Transverse colon (tissue), 4 donors: ENCODE measurements around the gene SOX12. TPM values are rescaled to one million over a fixed set of nuclear protein-coding genes. Genes with fewer than 3 reads are reported as not detected.
A peak's percentile ranks its signal among the peaks of the same experiment; 100 is the strongest.

Source experiments
- DNase-seq: peaks from one replicate; pipeline ENCODE4 v3.0.0-alpha.2; 2019
- H3K27ac ChIP-seq, 4 donors: fragments of 200-600 bp; sonication (generic); 2 replicates each; pipeline ENCODE4 v1.5.1; 2016 to 2018; ENCODE audit warnings: inconsistent platforms in 4 of 4
- H3K27me3 ChIP-seq: fragments of 200-600 bp; sonication (generic); 2 replicates; pipeline ENCODE4 v1.5.1; 2017; ENCODE audit warnings: inconsistent platforms
- H3K36me3 ChIP-seq, 4 donors: fragments of 200-600 bp; sonication (generic); 2 replicates each; pipeline ENCODE4 v1.5.1; 2017 to 2019; ENCODE audit warnings: inconsistent platforms in 4 of 4
- H3K4me1 ChIP-seq, 4 donors: fragments of 200-600 bp; sonication (generic); 2 replicates each; pipeline ENCODE4 v1.5.1; 2017 to 2020; ENCODE audit warnings: inconsistent platforms in 4 of 4
- H3K4me3 ChIP-seq, 4 donors: fragments of 200-600 bp; sonication (generic); 1 replicate in 1 of 4; 2 replicates in 3 of 4; pipeline versions ENCODE4 v1.5.1 to v1.6.1; 2017 to 2019; ENCODE audit warnings: inconsistent platforms in 4 of 4
- H3K9me3 ChIP-seq, 2 donors: fragments of 200-600 bp; sonication (generic); 2 replicates each; pipeline ENCODE4 v1.5.1; 2017 to 2019; ENCODE audit warnings: inconsistent platforms in 2 of 2
- EP300 ChIP-seq: sonication (generic); formaldehyde crosslinking; IDR thresholded peaks from one replicate; pipeline ENCODE4 v1.6.1; 2017; ENCODE audit warnings: antibody characterized with exemption, low read depth
- POLR2A ChIP-seq: fragments of 450-650 bp; IDR thresholded peaks from one replicate; pipeline ENCODE4 v1.6.1; 2016; ENCODE audit warnings: antibody characterized with exemption, mild to moderate bottlenecking, moderate library complexity
- POLR2AphosphoS5 ChIP-seq, 3 donors: sonication (generic); formaldehyde crosslinking; IDR thresholded peaks; one replicate each; pipeline ENCODE4 v1.6.1; 2016; ENCODE audit warnings: antibody characterized with exemption in 3 of 3
- WGBS, 2 donors: methylation state at CpG; one replicate each; pipeline ENCODE4 v1.1.5; 2018; ENCODE audit warnings: low coverage in 1 of 2; 5-methylcytosine and 5-hydroxymethylcytosine counted together
- in situ Hi-C, 4 donors: fragments of 200-750 bp; cut with MboI; loops; one replicate each; pipeline versions ENCODE4 v1.15.0 to v1.15.1; 2017; ENCODE audit warnings: low sequenced_read_pairs in 3 of 4, low pct_ligation_motif_present in 1 of 4, low pct_unique_long_range_greater_than_20kb in 1 of 4
- intact Hi-C: fragments of 100-400 bp; cut with DNase I; formaldehyde crosslinking; loops from one replicate; pipeline ENCODE4 v1.15.1; 2023; ENCODE audit warnings: low total_unique reads
- total RNA-seq, 4 donors: library from RNA; depleted of rRNA; stranded (reverse); fragments of >200 nt; gene quantifications; one replicate each; pipeline ENCODE4 v1.1.0, GENCODE V29; 2016
- TF ChIP-seq, protein P1 (sequence below), 5 experiments: fragments of 200-600 bp in 3 of 5; fragments of 450-650 bp in 2 of 5; sonication (generic) in 3 of 5; IDR thresholded peaks; 1 replicate in 2 of 5; 2 replicates in 3 of 5; pipeline ENCODE4 v1.5.1; 2016 to 2017; ENCODE audit warnings: antibody characterized with exemption in 5 of 5, inconsistent platforms in 3 of 5, mild to moderate bottlenecking in 2 of 5, moderate library complexity in 1 of 5

SOX12 gene
- total RNA-seq, 4 donors from 2014 or later = 2.0 to 5.0 (median 3.5) TPM

- H3K27ac ChIP-seq = no peak overlapping the region
- DNase-seq = no peak
- peaks cover 0 to 13% (median 0%) of the 10 kb centered on the region in 4 donors for H3K4me1 ChIP-seq
- WGBS, 2 donors = 76 to 86% methylated on average over 5 of the region's 5 CpGs
- H3K9me3 ChIP-seq = no peaks in the 10 kb centered on the region
- in situ Hi-C loops (no loop called here), intact Hi-C loops (no loop called here)
- no peak overlapping the region for H3K4me3 ChIP-seq
- H3K27me3 ChIP-seq = no peaks in the 10 kb centered on the region
- TF ChIP-seq POLR2A (no peak), POLR2AphosphoS5 (IDR thresholded peaks at IDR 0.05) (no peak), EP300 (no peak)
- TF ChIP-seq, protein P1, sequence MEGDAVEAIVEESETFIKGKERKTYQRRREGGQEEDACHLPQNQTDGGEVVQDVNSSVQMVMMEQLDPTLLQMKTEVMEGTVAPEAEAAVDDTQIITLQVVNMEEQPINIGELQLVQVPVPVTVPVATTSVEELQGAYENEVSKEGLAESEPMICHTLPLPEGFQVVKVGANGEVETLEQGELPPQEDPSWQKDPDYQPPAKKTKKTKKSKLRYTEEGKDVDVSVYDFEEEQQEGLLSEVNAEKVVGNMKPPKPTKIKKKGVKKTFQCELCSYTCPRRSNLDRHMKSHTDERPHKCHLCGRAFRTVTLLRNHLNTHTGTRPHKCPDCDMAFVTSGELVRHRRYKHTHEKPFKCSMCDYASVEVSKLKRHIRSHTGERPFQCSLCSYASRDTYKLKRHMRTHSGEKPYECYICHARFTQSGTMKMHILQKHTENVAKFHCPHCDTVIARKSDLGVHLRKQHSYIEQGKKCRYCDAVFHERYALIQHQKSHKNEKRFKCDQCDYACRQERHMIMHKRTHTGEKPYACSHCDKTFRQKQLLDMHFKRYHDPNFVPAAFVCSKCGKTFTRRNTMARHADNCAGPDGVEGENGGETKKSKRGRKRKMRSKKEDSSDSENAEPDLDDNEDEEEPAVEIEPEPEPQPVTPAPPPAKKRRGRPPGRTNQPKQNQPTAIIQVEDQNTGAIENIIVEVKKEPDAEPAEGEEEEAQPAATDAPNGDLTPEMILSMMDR (IDR thresholded peaks at IDR 0.05) = no peak
- H3K36me3 ChIP-seq = no peaks in the 10 kb centered on the region
Observed at GRCh38 chr20:313402-313801, 11.9 kb upstream of the SOX12 start.

DNA sequence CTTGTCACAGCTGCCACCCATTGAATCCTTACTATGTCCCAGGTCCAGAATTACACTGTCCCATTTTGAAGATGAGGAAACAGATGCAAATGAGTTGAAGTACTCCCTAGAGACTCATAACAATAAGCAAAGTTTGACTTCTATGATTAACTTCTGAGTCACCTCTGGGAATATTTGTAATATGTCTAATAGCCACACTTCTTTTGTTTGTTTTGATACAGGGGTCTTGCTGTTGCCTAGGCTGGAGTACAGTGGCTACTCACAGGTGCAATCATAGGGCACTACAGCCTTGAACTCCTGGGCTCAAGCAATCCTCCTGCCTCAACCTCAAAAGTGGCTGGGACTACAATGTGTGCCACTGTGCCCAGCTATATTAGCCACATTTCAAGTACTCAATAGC is 11.4 kb upstream of the SOX12 start:
- H3K4me3 ChIP-seq = no peak overlapping the region

GRCh38 chr20:316316-317068 is 8.9 kb upstream of the SOX12 start:
- 94% methylated on average over 2 of the region's 2 CpGs; no CpG with 5 or more reads in 1 of the 2 donors for WGBS, 2 donors
- in situ Hi-C loops (no loop called here), intact Hi-C loops (no loop called here)
- Histone ChIP-seq H3K27ac (no peak overlapping the region), H3K27me3 (no peaks in the 10 kb centered on the region), H3K4me3 (no peak overlapping the region), H3K4me1 (no peaks in the 10 kb centered on the region), H3K36me3 (no peaks in the 10 kb centered on the region), H3K9me3 (no peaks in the 10 kb centered on the region)
- no peak for DNase-seq
- TF ChIP-seq, protein P1 (IDR thresholded peaks at IDR 0.05) = no peak
- TF ChIP-seq EP300 (no peak), POLR2AphosphoS5 (IDR thresholded peaks at IDR 0.05) (no peak), POLR2A (no peak)

More for the DNA sequence above, 11.4 kb upstream of the SOX12 start:
- DNase-seq = no peak
- Histone ChIP-seq H3K9me3 (no peaks in the 10 kb centered on the region), H3K27ac (no peak overlapping the region), H3K4me1 (peaks cover 0 to 13% (median 0%) of the 10 kb centered on the region in 4 donors), H3K27me3 (no peaks in the 10 kb centered on the region), H3K36me3 (no peaks in the 10 kb centered on the region)
- TF ChIP-seq POLR2A (no peak), POLR2AphosphoS5 (IDR thresholded peaks at IDR 0.05) (no peak), EP300 (no peak)
- TF ChIP-seq, protein P1 (IDR thresholded peaks at IDR 0.05) = no peak
- in situ Hi-C loops = no loop called here
- intact Hi-C loops = no loop called here

DNA sequence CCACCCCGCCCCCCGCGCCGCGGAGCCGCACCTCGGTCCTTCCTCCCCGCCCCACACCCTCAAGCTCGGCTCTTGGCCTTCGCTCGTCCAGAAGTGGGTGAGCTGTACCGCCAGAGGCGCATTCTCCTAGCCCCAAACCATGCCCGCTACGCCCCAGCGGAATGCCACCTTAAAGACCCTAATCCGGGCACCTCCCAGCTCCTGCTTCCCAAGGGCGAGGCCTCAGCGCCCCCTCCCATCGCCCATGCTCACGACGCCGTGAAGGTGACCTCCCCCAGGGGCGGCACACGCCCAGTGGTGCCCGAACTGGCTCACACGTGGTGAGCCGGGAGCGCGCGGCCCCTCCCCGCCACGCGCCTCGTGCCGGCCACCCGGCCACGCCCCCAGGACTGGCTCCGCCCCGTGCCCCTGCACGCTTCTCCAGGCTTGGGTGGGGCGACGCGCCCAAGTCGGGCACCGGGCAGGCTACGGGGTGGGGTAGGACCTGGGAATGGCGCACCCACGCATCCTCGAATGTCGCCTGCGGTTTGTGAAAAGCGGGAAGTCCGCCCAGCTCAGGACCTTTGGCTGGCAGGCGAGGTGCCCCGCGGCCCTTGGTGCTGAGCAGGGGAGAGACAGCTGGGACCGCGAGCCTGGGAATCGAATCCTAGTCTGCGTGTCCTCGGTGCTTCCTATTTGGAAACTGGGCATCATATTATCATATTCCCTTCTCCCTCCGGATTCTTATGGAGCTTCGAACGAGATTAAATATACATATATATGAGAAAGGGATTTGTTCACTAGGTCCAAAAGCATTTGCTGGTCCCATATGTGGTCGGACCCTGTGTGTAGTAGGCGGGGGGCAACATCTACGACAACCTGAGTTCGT is 941 bp upstream of the SOX12 start:
- H3K27ac ChIP-seq = peak overlapping the region; percentile 94 to 98 (median 96)
- no peaks in the 10 kb centered on the region for H3K9me3 ChIP-seq
- H3K27me3 ChIP-seq = no peaks in the 10 kb centered on the region
- peak; percentile 96 for DNase-seq
- peaks cover 3 to 34% (median 24%) of the 10 kb centered on the region in 4 donors for H3K4me1 ChIP-seq
- in situ Hi-C loops (no loop called here), intact Hi-C loops (loop anchor here (10.0 kb wide), 1 partner anchor 50 kb away; no protein-coding TSS in a partner anchor)
- no peaks in the 10 kb centered on the region for H3K36me3 ChIP-seq
- 0% methylated on average over 4 to 53 of the region's 69 CpGs for whole genome bisulfite sequencing, 2 donors
- peak overlapping the region; percentile 57 to 74 (median 68) for H3K4me3 ChIP-seq
- TF ChIP-seq, protein P1 (IDR thresholded peaks at IDR 0.05) = peak; percentile 8 to 55 (median 31)
- TF ChIP-seq EP300 (no peak), POLR2AphosphoS5 (IDR thresholded peaks at IDR 0.05) (peak; percentile 82 to 88 (median 88))
